Lung (tissue), 12 donors: ENCODE data around the gene BAIAP2. TPM values are rescaled to one million over a fixed set of nuclear protein-coding genes. Genes with fewer than 3 reads are reported as not detected.
A peak's percentile ranks its signal among the peaks of the same experiment; 100 is the strongest.

Source experiments
- ATAC-seq: fragments of 200-7000 bp; cut with Tn5 transposase; one replicate; pipeline ENCODE4 v1.9.1; 2020; ENCODE audit warnings: moderate number of reproducible peaks; ENCODE audit not compliant: insufficient read depth, low FRiP score
- DNase-seq, 3 donors: peaks; one replicate each; pipeline ENCODE4 v3.0.0-alpha.2; 2013 to 2017
- H3K27ac ChIP-seq, 2 donors: one replicate each; pipeline ENCODE4 v1.5.1; 2013; ENCODE audit warnings: mild to moderate bottlenecking in 2 of 2, moderate library complexity in 2 of 2, control low read depth in 1 of 2, inconsistent platforms in 1 of 2, low read depth in 1 of 2, low read length in 1 of 2
- H3K27me3 ChIP-seq, 3 donors: one replicate each; pipeline ENCODE4 v1.5.1; 2013; ENCODE audit warnings: low read length in 2 of 3; ENCODE audit not compliant: control insufficient read depth in 3 of 3, insufficient read depth in 3 of 3
- H3K36me3 ChIP-seq, 4 donors: one replicate each; pipeline ENCODE4 v1.5.1; 2013; ENCODE audit warnings: low read length in 4 of 4, mild to moderate bottlenecking in 1 of 4, moderate library complexity in 1 of 4; ENCODE audit not compliant: control insufficient read depth in 4 of 4, insufficient read depth in 4 of 4
- H3K4me1 ChIP-seq, 5 donors: one replicate each; pipeline ENCODE4 v1.5.1; 2013; ENCODE audit warnings: low read length in 5 of 5, mild to moderate bottlenecking in 2 of 5, moderate library complexity in 1 of 5; ENCODE audit not compliant: control insufficient read depth in 5 of 5, insufficient read depth in 5 of 5
- H3K4me3 ChIP-seq: one replicate; pipeline ENCODE4 v1.5.1; 2013; ENCODE audit warnings: mild to moderate bottlenecking, control low read depth, moderate library complexity
- H3K9ac ChIP-seq, 2 donors: one replicate each; pipeline ENCODE4 v1.5.1; 2013; ENCODE audit warnings: low read length in 2 of 2, control low read depth in 1 of 2; ENCODE audit not compliant: insufficient read depth in 1 of 2
- H3K9me3 ChIP-seq, 4 donors: one replicate each; pipeline ENCODE4 v1.5.1; 2013; ENCODE audit warnings: low read length in 3 of 4, mild to moderate bottlenecking in 1 of 4, moderate library complexity in 1 of 4; ENCODE audit not compliant: control insufficient read depth in 4 of 4, insufficient read depth in 3 of 4
- CTCF ChIP-seq: IDR thresholded peaks from 2 replicates; pipeline ENCODE4 v1.5.1; 2012; ENCODE audit warnings: mild to moderate bottlenecking; ENCODE audit errors: control extremely low read depth, extremely low read depth
- WGBS, 2 donors: extraction: QIAGEN DNeasy Blood & Tissue Kit; methylation state at CpG; one replicate each; pipeline ENCODE4 v1.1.7; 2013; 5-methylcytosine and 5-hydroxymethylcytosine counted together
- polyA plus RNA-seq, 2 donors: library from polyadenylated mRNA; stranded (reverse); fragments of 200-250 nt; gene quantifications; one replicate each; pipeline ENCODE4 v1.2.1, GENCODE V29; 2013
- total RNA-seq, 2 donors: library from RNA; depleted of rRNA in 1 of 2; stranded (reverse); fragments of >200 nt in 1 of 2; gene quantifications; one replicate each; pipeline ENCODE4 v1.2.1, GENCODE V29; 2014 to 2021
- donor health status: control.
- donor health status: control.
- donor health status: Bipolar disorder and iron deficiency.
- donor health status: healthy.
- donor health status: DM: yes; HTN: yes; CAD: no.

Gene BAIAP2
- total and polyA plus RNA-seq, 4 donors = 59.2 to 141 (median 77.7) TPM

- Histone ChIP-seq H3K9ac (no peak overlapping the region), H3K36me3 (peaks cover 0 to 27% (median 0%) of the 10 kb centered on the region in 4 donors), H3K4me1 (peaks cover 0 to 19% (median 0%) of the 10 kb centered on the region in 5 donors), H3K27ac (no peak overlapping the region), H3K4me3 (no peak overlapping the region), H3K27me3 (no peaks in the 10 kb centered on the region), H3K9me3 (no peaks in the 10 kb centered on the region)
- ATAC-seq (no peak), DNase-seq (no peak)
- 90 to 93% methylated on average over 10 to 11 of the region's 11 CpGs for WGBS, 2 donors
- no peak for TF ChIP-seq CTCF
These were observed 94.3 kb downstream of the BAIAP2 start for GRCh38 chr17:81129289-81129688.

GRCh38 chr17:81129711-81130367 lies 94.9 kb downstream of the BAIAP2 start:
- ATAC-seq (no peak), DNase-seq (no peak)
- H3K9me3 ChIP-seq = no peaks in the 10 kb centered on the region
- H3K27ac ChIP-seq = peak overlapping the region in 1 of 2 donors; percentile 37
- no peaks in the 10 kb centered on the region for H3K27me3 ChIP-seq
- H3K36me3 ChIP-seq = peaks cover 0 to 23% (median 0%) of the 10 kb centered on the region in 4 donors
- peaks cover 0 to 19% (median 0%) of the 10 kb centered on the region in 5 donors for H3K4me1 ChIP-seq
- TF ChIP-seq CTCF = no peak
- H3K4me3 ChIP-seq = no peak overlapping the region
- WGBS, 2 donors = 73 to 84% methylated on average over 14 of the region's 14 CpGs
- no peak overlapping the region for H3K9ac ChIP-seq

- no peaks in the 10 kb centered on the region for H3K27me3 ChIP-seq
- H3K36me3 ChIP-seq = peaks cover 0 to 21% (median 0%) of the 10 kb centered on the region in 4 donors
- ATAC-seq = peak; percentile 24
- no peaks in the 10 kb centered on the region for H3K9me3 ChIP-seq
- H3K4me3 ChIP-seq = no peak overlapping the region
- H3K4me1 ChIP-seq = peaks cover 0 to 19% (median 0%) of the 10 kb centered on the region in 5 donors
- WGBS, 2 donors = 74 to 91% methylated on average over 38 to 41 of the region's 41 CpGs
- TF ChIP-seq CTCF = no peak
- DNase-seq = no peak
- H3K9ac ChIP-seq = no peak overlapping the region
- peak overlapping the region in 1 of 2 donors; percentile 77 for H3K27ac ChIP-seq
These were observed 95.7 kb downstream of the BAIAP2 start for GRCh38 chr17:81130385-81131361.
